Heart left ventricle (tissue), 16 donors: ENCODE results near the gene VEZT. TPM values are rescaled to one million over a fixed set of nuclear protein-coding genes. Genes with fewer than 3 reads are reported as not detected.
"Not testable (repeated sequence)": the region's sequence is repeated elsewhere in the genome, so short reads cannot be mapped to it uniquely, and the experiment has no call there.

Experiments used
- ATAC-seq, 4 donors: fragments of 200-7000 bp; cut with Tn5 transposase; one replicate each; pipeline ENCODE4 v1.9.1; 2020 to 2022; ENCODE audit warnings: moderate library complexity in 4 of 4, mild to moderate bottlenecking in 3 of 4, moderate number of reproducible peaks in 1 of 4
- DNase-seq, 5 donors: peaks; one replicate each; pipeline ENCODE4 v3.0.0-alpha.2; 2020
- H3K27ac ChIP-seq, 12 donors: fragments of 200-600 bp; sonication (generic) in 4 of 12; one replicate each; pipeline versions ENCODE4 v1.5.0 to v1.8.0; 2016 to 2022; ENCODE audit warnings: mild to moderate bottlenecking in 2 of 12
- H3K27me3 ChIP-seq, 9 donors: fragments of 200-600 bp; sonication (generic) in 2 of 9; one replicate each; pipeline versions ENCODE4 v1.5.1 to v1.8.0; 2016 to 2022; ENCODE audit warnings: mild to moderate bottlenecking in 3 of 9
- H3K36me3 ChIP-seq, 9 donors: fragments of 200-600 bp; sonication (generic) in 2 of 9; one replicate each; pipeline versions ENCODE4 v1.5.0 to v1.8.0; 2018 to 2022; ENCODE audit warnings: mild to moderate bottlenecking in 2 of 9
- H3K4me1 ChIP-seq, 12 donors: fragments of 200-600 bp; sonication (generic) in 4 of 12; one replicate each; pipeline versions ENCODE4 v1.5.0 to v1.8.0; 2016 to 2022; ENCODE audit warnings: mild to moderate bottlenecking in 3 of 12
- H3K4me3 ChIP-seq, 12 donors: fragments of 200-600 bp; sonication (generic) in 4 of 12; one replicate each; pipeline versions ENCODE4 v1.5.0 to v1.8.0; 2017 to 2022; ENCODE audit warnings: mild to moderate bottlenecking in 9 of 12, moderate library complexity in 4 of 12
- H3K9me3 ChIP-seq, 12 donors: fragments of 200-600 bp; sonication (generic) in 4 of 12; one replicate each; pipeline versions ENCODE4 v1.5.0 to v1.8.0; 2016 to 2022; ENCODE audit warnings: mild to moderate bottlenecking in 1 of 12
- CTCF ChIP-seq, 12 donors: fragments of 200-600 bp; sonication (generic) in 4 of 12; IDR thresholded peaks; one replicate each; pipeline versions ENCODE4 v1.5.0 to v1.8.0; 2018 to 2022; ENCODE audit warnings: antibody characterized with exemption in 12 of 12, mild to moderate bottlenecking in 5 of 12
- POLR2A ChIP-seq, 2 donors: fragments of 450-650 bp; IDR thresholded peaks; one replicate each; pipeline ENCODE4 v1.6.1; 2017; ENCODE audit warnings: antibody characterized with exemption in 2 of 2, mild to moderate bottlenecking in 2 of 2, moderate library complexity in 2 of 2
- WGBS, 4 donors: extraction: QIAGEN DNeasy Blood & Tissue Kit in 2 of 4; methylation state at CpG; one replicate each; pipeline versions ENCODE4 v1.1.5 to v1.1.7; 2013 to 2018; 5-methylcytosine and 5-hydroxymethylcytosine counted together
- intact Hi-C, 10 donors: fragments of 100-400 bp; cut with DNase I; formaldehyde crosslinking; loops; one replicate each; pipeline versions ENCODE4 v1.11.1 to v1.14.2; 2022
- polyA plus RNA-seq, 2 donors: library from polyadenylated mRNA; stranded (reverse); fragments of 200-250 nt; gene quantifications; one replicate each; pipeline ENCODE4 v1.2.3, GENCODE V29; 2013
- total RNA-seq, 9 donors: library from RNA; depleted of rRNA in 2 of 9; stranded (reverse); fragments of >200 nt in 2 of 9; fragmentation: NEBNext Ultra II Directional in 3 of 9; extraction: Animal tissue kit (Norgen Biotek cat#: 25700) in 3 of 9; gene quantifications; one replicate each; pipeline versions ENCODE4 v1.1.0 to v1.2.4, GENCODE V29; 2016 to 2023
- donor health status: ischemic (EF 13 %, LVEDD 7.1; RV severe dilation, severe dysfunction).
- donor health status: healthy with polysubstance abuse.
- donor health status: DM: no; HTN: yes; CAD: no.
- donor health status: DM: no; HTN: no; CAD: no.
- donor health status: ischemic (EF 25% LVEDD 6.9; RV normal size, moderate dysfunction).
- donor health status: ischemic (EF 25% LVEDD 5.7; RV mildly dilated, moderate dysfunction).
- donor health status: healthy.
- donor health status: DM: yes; HTN: yes; CAD: no.
- donor health status: ischemic (EF 35%, LVEDD 5.7; RV mildly dilated, moderate dysfunction).
- donor health status: nonischemic (EF 11% LVEDD 7.7; RV severe dilation, severe dysfunction).
- donor health status: DM: yes; HTN: yes; CAD: no.
- donor health status: PGD.
- donor health status: ischemic (EF 29% LVEDD 5.4; RV normal size, mild dysfunction).
- donor health status: nonischemic (EF 23%, LVEDD 6.1; RV moderate dilation, normal function).

Gene VEZT
- total and polyA plus RNA-seq, 11 donors = 14.6 to 89.9 (median 65.2) TPM

GRCh38 chr12:95321516-95322246 lies 104.1 kb downstream of the VEZT start:
- no peaks in the 10 kb centered on the region for H3K9me3 ChIP-seq
- 54 to 80% (median 70%) methylated on average over 3 of the region's 3 CpGs for WGBS, 4 donors
- no peaks in the 10 kb centered on the region for H3K36me3 ChIP-seq
- no peak overlapping the region for H3K27ac ChIP-seq
- ATAC-seq (no peak), DNase-seq (no peak)
- H3K4me1 ChIP-seq = no peaks in the 10 kb centered on the region
- H3K4me3 ChIP-seq = no peak overlapping the region
- no peak for TF ChIP-seq CTCF (IDR thresholded peaks at IDR 0.05)
- TF ChIP-seq POLR2A (IDR thresholded peaks at IDR 0.05) = no peak
- no peaks in the 10 kb centered on the region for H3K27me3 ChIP-seq
- intact Hi-C loops = no loop called here

DNA sequence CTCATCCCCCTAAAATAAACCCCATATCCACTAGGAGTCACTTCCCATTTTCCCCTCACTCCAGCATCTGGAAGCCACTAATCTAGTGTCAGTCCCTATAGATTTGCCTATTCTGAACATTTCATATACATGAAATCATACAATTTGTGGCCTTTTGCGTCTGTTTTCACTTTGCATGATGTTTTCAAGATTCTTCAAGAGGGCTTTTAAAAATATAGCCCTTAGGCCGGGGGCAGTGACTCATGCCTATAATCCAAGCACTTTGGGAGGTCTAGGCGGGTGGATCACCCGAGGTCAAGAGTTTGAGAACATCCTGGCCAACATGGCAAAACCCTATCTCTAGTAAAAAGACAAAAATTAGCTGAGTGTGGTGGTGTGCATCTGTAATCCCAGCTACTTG lies 104.7 kb downstream of the VEZT start:
- Histone ChIP-seq H3K27me3 (no peaks in the 10 kb centered on the region), H3K27ac (no peak overlapping the region), H3K36me3 (no peaks in the 10 kb centered on the region), H3K9me3 (no peaks in the 10 kb centered on the region), H3K4me1 (no peaks in the 10 kb centered on the region), H3K4me3 (no peak overlapping the region)
- intact Hi-C loops = no loop called here
- TF ChIP-seq CTCF (IDR thresholded peaks at IDR 0.05) (no peak), POLR2A (IDR thresholded peaks at IDR 0.05) (no peak)
- no peak for DNase-seq
- no peak for ATAC-seq
- 73 to 82% (median 79%) methylated on average over 4 of the region's 4 CpGs for WGBS, 4 donors

- Histone ChIP-seq H3K27me3 (no peaks in the 10 kb centered on the region), H3K36me3 (no peaks in the 10 kb centered on the region), H3K4me3 (no peak overlapping the region), H3K27ac (no peak overlapping the region), H3K4me1 (no peaks in the 10 kb centered on the region), H3K9me3 (no peaks in the 10 kb centered on the region)
- ATAC-seq (no peak), DNase-seq (no peak)
- no peak for TF ChIP-seq POLR2A (IDR thresholded peaks at IDR 0.05)
- TF ChIP-seq CTCF (IDR thresholded peaks at IDR 0.05) = no peak
- intact Hi-C loops = no loop called here
Measured at GRCh38 chr12:95323212-95323611, 105.6 kb downstream of the VEZT start.

DNA sequence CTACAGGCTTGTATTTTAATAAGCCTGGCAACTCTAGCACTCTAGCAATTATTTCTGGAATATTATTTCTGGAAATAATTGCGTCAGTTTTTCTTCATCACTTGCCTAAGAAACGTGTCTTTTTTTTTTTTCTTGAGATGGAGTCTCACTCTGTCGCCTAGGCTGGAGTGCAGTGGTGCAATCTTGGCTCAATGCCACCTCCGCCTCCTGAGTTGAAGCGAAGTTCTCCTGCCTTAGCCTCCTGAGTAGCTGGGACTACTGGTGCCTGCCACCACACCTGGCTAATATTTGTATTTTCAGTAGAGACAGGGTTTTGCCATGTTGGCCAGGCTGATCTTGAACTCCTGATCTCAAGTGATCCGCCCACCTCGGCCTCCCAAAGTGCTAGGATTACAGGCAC lies 106.6 kb downstream of the VEZT start:
- 85 to 90% (median 86%) methylated on average over 7 of the region's 7 CpGs for WGBS, 4 donors
- H3K27ac ChIP-seq, intact Hi-C loops, H3K9me3 ChIP-seq, H3K4me1 ChIP-seq, DNase-seq, H3K36me3 ChIP-seq, ATAC-seq, H3K27me3 ChIP-seq, H3K4me3 ChIP-seq: not testable (repeated sequence)

DNA sequence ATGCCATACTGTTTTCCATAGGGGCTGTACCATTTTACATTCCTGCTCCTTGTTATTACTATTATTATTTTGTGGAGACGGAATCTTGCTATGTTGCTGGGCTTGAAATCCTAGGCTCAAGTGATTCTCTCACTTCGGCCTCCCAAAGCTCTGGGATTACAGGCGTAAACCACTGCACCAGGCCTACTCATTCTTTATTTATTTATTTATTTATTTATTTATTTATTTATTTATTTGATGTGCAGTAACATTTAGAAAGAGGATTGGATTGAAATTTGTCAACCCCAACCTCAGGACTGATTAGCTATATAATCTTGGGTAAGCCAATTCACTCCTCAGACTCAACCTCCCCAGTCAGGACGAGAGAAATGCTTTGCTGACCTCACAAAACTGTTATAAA lies 107.9 kb downstream of the VEZT start:
- no peak for TF ChIP-seq POLR2A (IDR thresholded peaks at IDR 0.05)
- TF ChIP-seq CTCF (IDR thresholded peaks at IDR 0.05) = no peak
- no peak for ATAC-seq
- no peaks in the 10 kb centered on the region for H3K9me3 ChIP-seq

More for the DNA sequence above, 107.9 kb downstream of the VEZT start:
- H3K27me3 ChIP-seq = no peaks in the 10 kb centered on the region
- H3K4me3 ChIP-seq = no peak overlapping the region
- no peak for DNase-seq
- no peak overlapping the region for H3K27ac ChIP-seq
- no peaks in the 10 kb centered on the region for H3K4me1 ChIP-seq
- no peaks in the 10 kb centered on the region for H3K36me3 ChIP-seq
- intact Hi-C loops = no loop called here
- WGBS, 4 donors = 95 to 96% (median 96%) methylated on average over 4 of the region's 4 CpGs
